Right lobe of liver (tissue), 6 donors: ENCODE results near the gene SSTR3. TPM values are rescaled to one million over a fixed set of nuclear protein-coding genes. Genes with fewer than 3 reads are reported as not detected.

Experiments used
- ATAC-seq, 4 donors: fragments of 200-7000 bp; cut with Tn5 transposase; one replicate each; pipeline ENCODE4 v1.9.1; 2020; ENCODE audit warnings: mild to moderate bottlenecking in 4 of 4, moderate library complexity in 4 of 4
- DNase-seq, 3 donors: peaks; one replicate each; pipeline ENCODE4 v3.0.0-alpha.2; 2020
- H3K27ac ChIP-seq, 3 donors: fragments of 200-600 bp; one replicate each; pipeline ENCODE4 v1.8.0; 2022
- H3K27me3 ChIP-seq, 2 donors: fragments of 200-600 bp; one replicate each; pipeline ENCODE4 v1.8.0; 2022
- H3K36me3 ChIP-seq, 4 donors: fragments of 200-600 bp; sonication (generic) in 1 of 4; one replicate each; pipeline versions ENCODE4 v1.5.1 to v1.8.0; 2017 to 2022; ENCODE audit warnings: control low read depth in 1 of 4
- H3K4me1 ChIP-seq, 4 donors: fragments of 200-600 bp; sonication (generic) in 1 of 4; one replicate each; pipeline versions ENCODE4 v1.5.1 to v1.8.0; 2017 to 2022; ENCODE audit warnings: control low read depth in 1 of 4
- H3K4me3 ChIP-seq, 3 donors: fragments of 200-600 bp; one replicate each; pipeline ENCODE4 v1.8.0; 2022
- H3K9me3 ChIP-seq, 4 donors: fragments of 200-600 bp; sonication (generic) in 1 of 4; one replicate each; pipeline versions ENCODE4 v1.5.1 to v1.8.0; 2017 to 2022; ENCODE audit warnings: control low read depth in 1 of 4
- CTCF ChIP-seq, 4 donors: fragments of 200-600 bp in 3 of 4; fragments of 450-650 bp in 1 of 4; IDR thresholded peaks; one replicate each; pipeline versions ENCODE4 v1.5.1 to v1.8.0; 2016 to 2022; ENCODE audit warnings: antibody characterized with exemption in 4 of 4, mild to moderate bottlenecking in 2 of 4
- POLR2A ChIP-seq: fragments of 450-650 bp; IDR thresholded peaks from one replicate; pipeline ENCODE4 v1.6.1; 2017; ENCODE audit warnings: antibody characterized with exemption, mild to moderate bottlenecking
- WGBS: methylation state at CpG from one replicate; pipeline ENCODE4 v1.1.6; 2018; ENCODE audit warnings: low coverage, low lambda C conversion rate; ENCODE audit not compliant: insufficient coverage; ENCODE audit errors: missing lambda C conversion rate; 5-methylcytosine and 5-hydroxymethylcytosine counted together
- intact Hi-C, 2 donors: fragments of 100-400 bp; cut with DNase I; formaldehyde crosslinking; loops; one replicate each; pipeline versions ENCODE4 v1.11.2 to v1.14.1; 2022
- total RNA-seq, 6 experiments: library from RNA; depleted of rRNA in 2 of 6; stranded (reverse); fragments of >200 nt in 2 of 6; fragmentation: NEBNext Ultra II Directional in 3 of 6; extraction: Animal tissue kit (Norgen Biotek cat#: 25700) in 3 of 6; gene quantifications; one replicate each; pipeline versions ENCODE4 v1.1.0 to v1.2.4, GENCODE V29; 2016 to 2023
- donor health status: DM: no; HTN: yes; CAD: no.
- donor health status: DM: no; HTN: no; CAD: no.
- donor health status: DM: no; HTN: no; CAD: no.
- donor health status: DM: no; HTN: yes; CAD: no.
- donor health status: DM: no; HTN: yes; CAD: no.

Gene SSTR3
- total RNA-seq, 6 experiments from 2014 or later: not detected

- H3K9me3 ChIP-seq: no peaks in the 10 kb centered on the region
- 77% methylated on average over 5 of the region's 15 CpGs for WGBS
- H3K36me3 ChIP-seq: no peaks in the 10 kb centered on the region
- intact Hi-C loops: no loop called here
- DNase-seq: peak in 2 of 3 donors; percentile 11 to 47
- no peaks in the 10 kb centered on the region for H3K27me3 ChIP-seq
- H3K4me1 ChIP-seq: no peaks in the 10 kb centered on the region
- TF ChIP-seq CTCF (IDR thresholded peaks at IDR 0.05): no peak
- TF ChIP-seq POLR2A: no peak
- ATAC-seq: no peak
- H3K4me3 ChIP-seq: no peak overlapping the region
- H3K27ac ChIP-seq: no peak overlapping the region
Observed at GRCh38 chr22:37210041-37210803, 2.1 kb downstream of the SSTR3 start.

DNA sequence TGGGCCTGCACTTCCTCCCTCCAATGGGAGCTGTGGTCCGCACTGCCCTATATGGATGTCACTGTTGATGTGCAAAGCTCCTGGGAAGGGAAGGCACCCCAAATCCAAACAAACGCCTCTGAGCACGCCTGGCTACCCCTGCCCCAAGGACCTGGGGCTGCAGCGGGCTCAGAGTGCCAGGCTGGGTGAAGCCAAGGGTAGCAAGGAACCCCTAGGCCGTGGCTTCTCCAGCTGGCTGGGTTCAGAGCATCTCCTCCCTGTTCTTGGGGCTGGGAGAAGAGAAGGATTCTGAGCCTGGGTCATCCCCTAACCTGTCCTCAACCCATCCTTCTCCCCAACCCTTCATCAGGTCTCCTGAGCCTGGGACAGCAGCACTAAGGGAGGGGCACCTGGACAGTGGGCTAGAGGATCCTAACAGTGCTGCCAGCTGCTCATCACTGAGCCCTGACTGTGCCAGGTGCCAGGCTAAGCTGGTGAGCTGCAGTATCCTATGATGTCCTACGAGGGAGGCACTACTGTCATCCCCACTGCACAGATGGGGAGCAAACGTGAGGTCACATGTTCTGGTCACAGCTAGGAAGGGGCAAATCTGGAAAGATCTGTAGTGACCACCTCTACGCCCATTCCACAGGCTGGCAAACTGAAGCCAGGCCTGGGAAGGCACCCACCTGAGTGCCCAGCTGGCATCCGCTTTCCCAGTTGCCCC lies 3.0 kb downstream of the SSTR3 start:
- Histone ChIP-seq H3K27me3 (no peaks in the 10 kb centered on the region), H3K4me3 (no peak overlapping the region), H3K9me3 (no peaks in the 10 kb centered on the region), H3K27ac (no peak overlapping the region), H3K36me3 (no peaks in the 10 kb centered on the region), H3K4me1 (no peaks in the 10 kb centered on the region)
- no peak for TF ChIP-seq POLR2A
- no peak for TF ChIP-seq CTCF (IDR thresholded peaks at IDR 0.05)
- intact Hi-C loops: loop anchor here in 1 of 2 donors (10.0 kb wide), 1 partner anchor 144 kb away; no protein-coding TSS in a partner anchor
- ATAC-seq (no peak), DNase-seq (peak in 1 of 3 donors; percentile 8)
- WGBS: 83% methylated on average over 2 of the region's 9 CpGs

- Histone ChIP-seq H3K27ac (no peak overlapping the region), H3K9me3 (no peaks in the 10 kb centered on the region), H3K27me3 (no peaks in the 10 kb centered on the region), H3K4me3 (no peak overlapping the region), H3K36me3 (no peaks in the 10 kb centered on the region), H3K4me1 (no peaks in the 10 kb centered on the region)
- ATAC-seq: no peak
- whole genome bisulfite sequencing: no CpG with 5 or more reads among the region's 7 CpGs
- DNase-seq: peak in 2 of 3 donors; percentile 7 to 33
- intact Hi-C loops: loop anchor here in 1 of 2 donors (10.0 kb wide), 1 partner anchor 144 kb away; no protein-coding TSS in a partner anchor
- TF ChIP-seq POLR2A: no peak
- no peak for TF ChIP-seq CTCF (IDR thresholded peaks at IDR 0.05)
Observed at GRCh38 chr22:37208401-37209139, 3.7 kb downstream of the SSTR3 start.

GRCh38 chr22:37207981-37208380 lies 4.3 kb downstream of the SSTR3 start:
- intact Hi-C loops: loop anchor here in 1 of 2 donors (10.0 kb wide), 1 partner anchor 143 kb away; no protein-coding TSS in a partner anchor
- TF ChIP-seq CTCF (IDR thresholded peaks at IDR 0.05) (no peak), POLR2A (no peak)
- DNase-seq (peak in 1 of 3 donors; percentile 2), ATAC-seq (no peak)
- Histone ChIP-seq H3K4me1 (no peaks in the 10 kb centered on the region), H3K27me3 (no peaks in the 10 kb centered on the region), H3K27ac (no peak overlapping the region), H3K9me3 (no peaks in the 10 kb centered on the region), H3K36me3 (no peaks in the 10 kb centered on the region), H3K4me3 (no peak overlapping the region)
- WGBS: 75% methylated on average over 2 of the region's 7 CpGs
